Hepatocyte (in vitro differentiated cells): ENCODE data around the gene METTL25B.

Experiments
- EZH2 ChIP-seq: fragments of 200-600 bp; sonication (generic); IDR thresholded peaks from 2 replicates; pipeline ENCODE4 v1.6.1; 2016; ENCODE audit warnings: antibody characterized with exemption, mild to moderate bottlenecking, borderline replicate concordance
- EZH2phosphoT487 ChIP-seq: fragments of 200-600 bp; sonication (generic); IDR thresholded peaks from one replicate; pipeline ENCODE4 v1.6.1; 2018; ENCODE audit warnings: antibody characterized with exemption, mild to moderate bottlenecking, low read depth, moderate library complexity; ENCODE audit not compliant: unreplicated experiment, severe bottlenecking
- TF ChIP-seq, protein P1 (sequence below): fragments of 200-600 bp; sonication (generic); IDR thresholded peaks from 2 replicates; pipeline ENCODE4 v1.5.1; 2016; ENCODE audit warnings: antibody characterized with exemption, mild to moderate bottlenecking; ENCODE audit not compliant: poor library complexity

DNA sequence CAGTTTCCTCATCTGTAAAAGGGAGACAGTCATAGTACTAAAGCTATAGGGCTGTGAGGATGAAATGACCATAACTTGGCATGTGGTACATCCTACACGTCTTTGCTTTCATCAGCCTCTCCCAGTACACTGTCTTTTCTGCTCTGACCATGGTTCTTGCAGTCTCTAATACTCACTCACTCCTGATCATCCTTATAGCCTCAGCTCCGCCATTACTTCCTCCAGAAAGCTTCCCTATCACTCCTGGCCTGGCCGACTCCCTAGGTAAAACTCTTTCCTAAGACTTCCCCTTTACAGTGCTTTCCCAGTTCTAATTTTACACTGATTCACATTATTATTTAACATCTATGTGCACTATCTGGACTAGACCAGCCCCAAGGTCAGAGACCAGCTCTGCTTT, 17.6 kb downstream of the METTL25B start:
- TF ChIP-seq, protein P1, sequence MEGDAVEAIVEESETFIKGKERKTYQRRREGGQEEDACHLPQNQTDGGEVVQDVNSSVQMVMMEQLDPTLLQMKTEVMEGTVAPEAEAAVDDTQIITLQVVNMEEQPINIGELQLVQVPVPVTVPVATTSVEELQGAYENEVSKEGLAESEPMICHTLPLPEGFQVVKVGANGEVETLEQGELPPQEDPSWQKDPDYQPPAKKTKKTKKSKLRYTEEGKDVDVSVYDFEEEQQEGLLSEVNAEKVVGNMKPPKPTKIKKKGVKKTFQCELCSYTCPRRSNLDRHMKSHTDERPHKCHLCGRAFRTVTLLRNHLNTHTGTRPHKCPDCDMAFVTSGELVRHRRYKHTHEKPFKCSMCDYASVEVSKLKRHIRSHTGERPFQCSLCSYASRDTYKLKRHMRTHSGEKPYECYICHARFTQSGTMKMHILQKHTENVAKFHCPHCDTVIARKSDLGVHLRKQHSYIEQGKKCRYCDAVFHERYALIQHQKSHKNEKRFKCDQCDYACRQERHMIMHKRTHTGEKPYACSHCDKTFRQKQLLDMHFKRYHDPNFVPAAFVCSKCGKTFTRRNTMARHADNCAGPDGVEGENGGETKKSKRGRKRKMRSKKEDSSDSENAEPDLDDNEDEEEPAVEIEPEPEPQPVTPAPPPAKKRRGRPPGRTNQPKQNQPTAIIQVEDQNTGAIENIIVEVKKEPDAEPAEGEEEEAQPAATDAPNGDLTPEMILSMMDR, result no peak
- TF ChIP-seq EZH2, result no peak
- no peak for TF ChIP-seq EZH2phosphoT487
